ENCODE data around the gene SFMBT2. TPM values are rescaled to one million over a fixed set of nuclear protein-coding genes. Genes with fewer than 3 reads are reported as not detected.

SFMBT2 gene
- total RNA-seq, 1 donor from 2014 or later = 17.8 TPM

DNA sequence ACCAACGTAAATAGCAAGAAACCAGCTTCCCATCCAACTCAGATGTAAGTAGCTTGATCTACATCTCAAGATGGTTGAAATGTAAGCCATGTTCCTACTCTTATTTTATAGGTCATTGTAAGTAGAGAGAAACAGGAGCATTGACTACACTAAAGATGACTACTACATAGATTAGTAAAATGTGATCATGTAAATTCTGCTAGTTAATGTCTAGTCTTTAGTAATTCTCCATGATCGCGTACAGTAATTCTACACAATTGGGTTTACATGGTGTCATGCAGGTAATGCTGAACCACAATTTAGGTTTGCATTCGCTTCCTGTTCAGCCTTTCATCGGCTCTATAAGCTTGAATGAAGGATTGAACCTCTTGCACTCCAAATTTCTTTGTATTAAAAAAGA lies 14.9 kb upstream of the SFMBT2 start:
- DNase-seq = no peak

DNA sequence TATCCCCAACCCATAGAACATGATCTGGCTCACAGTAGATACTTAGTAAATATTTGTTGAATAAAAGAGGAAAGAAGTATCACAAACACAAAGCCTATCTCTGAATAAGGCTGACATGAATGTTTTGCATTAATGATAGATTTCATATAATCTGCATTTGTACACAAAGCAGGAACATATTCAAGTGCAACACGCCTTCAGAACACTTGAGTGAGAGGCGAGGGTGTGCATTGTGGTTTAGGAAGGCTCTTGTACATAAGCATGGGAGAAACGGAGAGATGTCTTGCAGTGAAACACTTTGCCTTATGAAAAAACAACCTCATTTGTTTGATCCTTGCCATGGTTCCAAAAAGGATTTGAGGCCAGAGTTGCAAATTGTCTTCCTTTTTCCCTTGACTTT lies 14.1 kb upstream of the SFMBT2 start:
- DNase-seq = no peak

DNA sequence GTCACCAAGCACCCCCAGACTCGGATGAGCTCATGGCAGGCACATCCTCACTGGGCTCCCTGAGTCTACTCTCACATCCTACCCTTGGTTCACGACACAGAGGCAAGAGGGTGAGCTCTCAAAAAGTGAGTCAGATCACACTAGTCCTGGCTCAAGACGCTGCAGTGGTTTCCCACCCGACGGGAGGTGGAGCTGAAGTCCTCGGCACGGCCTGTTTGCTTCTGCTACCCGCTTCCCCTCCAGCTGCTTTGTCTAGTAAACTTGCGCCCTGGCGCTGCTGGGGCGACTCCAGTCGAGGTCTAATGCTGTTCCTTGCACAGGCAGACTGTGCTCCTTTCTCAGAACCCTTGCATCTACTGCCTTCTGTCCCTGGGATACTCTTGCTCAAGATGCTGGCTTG lies 13.5 kb upstream of the SFMBT2 start:
- no peak for DNase-seq

DNA sequence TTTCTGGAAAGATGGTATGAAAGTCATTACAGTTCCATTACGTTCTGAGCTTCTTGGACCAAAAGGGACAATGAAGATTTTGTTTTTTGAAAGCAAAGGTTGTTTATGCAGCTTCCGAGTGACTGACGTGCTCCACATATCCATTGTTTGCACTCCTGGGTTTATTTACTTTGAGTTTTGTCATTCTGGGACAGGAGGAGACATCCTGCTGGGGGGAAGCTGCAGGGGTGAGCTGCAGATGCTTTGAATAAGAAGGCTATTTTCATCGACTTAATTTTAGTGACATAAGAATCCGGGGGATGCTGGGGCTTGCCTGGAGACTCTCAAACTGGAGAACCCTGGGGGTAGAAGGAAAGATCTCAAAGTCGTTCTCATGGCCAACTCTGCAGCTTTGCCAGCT lies 12.7 kb upstream of the SFMBT2 start:
- no peak for DNase-seq

DNA sequence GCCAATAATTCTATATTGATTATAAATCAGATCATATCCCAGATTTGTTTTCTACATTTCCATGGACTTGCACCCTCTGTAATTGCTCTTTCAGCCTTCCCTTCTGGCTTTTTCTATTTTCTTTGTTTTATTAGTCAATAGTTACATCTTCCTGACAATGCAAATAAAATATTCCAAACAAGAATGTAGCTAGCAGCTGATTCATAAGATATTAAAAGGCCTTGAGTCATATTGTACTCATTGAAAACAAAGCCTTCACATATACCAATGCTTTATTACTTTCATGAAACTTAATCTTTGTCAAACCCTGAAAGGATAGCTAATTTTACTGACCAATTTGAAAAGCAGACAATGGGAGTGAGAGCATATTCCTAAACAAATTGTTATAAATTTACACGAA lies 10.7 kb upstream of the SFMBT2 start:
- no peak for DNase-seq

DNA sequence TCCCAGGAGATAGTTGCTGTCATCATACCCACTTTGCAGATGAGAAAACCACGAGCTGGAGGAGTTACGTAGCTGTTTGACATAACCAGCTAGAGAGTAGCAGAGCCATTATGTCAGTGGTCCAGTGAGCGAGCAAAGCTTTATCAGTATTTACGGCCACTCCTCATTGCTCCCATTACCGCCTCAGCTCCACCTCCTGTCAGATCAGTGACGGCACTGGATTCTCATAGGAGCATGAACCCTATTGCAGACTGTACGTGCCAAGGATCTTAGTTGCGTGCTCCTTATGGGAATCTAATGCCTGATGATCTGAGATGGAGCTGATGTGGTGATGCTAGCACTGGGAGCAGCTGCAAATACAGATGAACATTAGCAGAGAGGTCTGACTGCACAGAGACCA lies 9.2 kb upstream of the SFMBT2 start:
- no peak for DNase-seq

DNA sequence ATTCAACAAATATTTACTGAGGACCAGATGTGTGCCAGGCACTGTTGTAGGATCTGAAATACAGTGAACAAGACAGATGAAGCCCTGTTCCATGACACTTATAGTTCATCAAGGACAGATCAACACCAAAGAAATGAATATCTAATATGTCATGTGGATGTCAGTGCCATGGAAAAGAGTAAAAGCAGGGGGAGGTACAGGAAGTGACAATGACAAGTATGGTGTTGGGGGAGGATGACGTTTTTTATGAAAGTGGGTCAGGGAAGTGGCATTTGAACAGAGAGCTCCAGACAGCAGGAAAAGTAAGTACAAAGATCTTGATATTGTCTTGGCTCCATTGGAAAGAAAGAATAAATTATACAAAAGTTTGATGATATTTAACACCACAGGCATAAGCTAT lies 7.0 kb upstream of the SFMBT2 start:
- DNase-seq = no peak

DNA sequence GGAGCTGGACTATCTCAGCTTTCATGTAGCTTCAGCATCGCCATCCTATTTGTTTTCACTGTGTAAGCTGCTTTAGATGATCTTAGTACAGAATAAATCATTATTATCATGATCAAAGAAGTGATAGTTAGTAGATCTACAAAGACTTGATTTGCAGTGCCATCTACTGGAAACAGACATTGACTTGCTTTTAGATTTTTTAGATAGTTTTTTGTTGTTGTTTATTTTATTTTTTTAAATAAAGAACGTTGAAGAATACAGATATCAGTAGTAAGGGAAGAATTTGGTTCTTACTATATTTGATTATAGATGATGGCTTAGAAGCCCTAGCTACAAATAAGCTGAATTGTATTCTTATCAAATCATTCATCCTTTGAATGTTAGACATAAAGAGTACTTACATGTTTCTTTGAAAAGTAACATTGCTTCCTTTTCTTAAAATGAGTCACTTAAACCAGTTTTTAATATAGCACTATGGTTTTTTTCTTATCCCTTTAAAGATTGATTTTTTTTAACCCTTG lies 6.3 kb upstream of the SFMBT2 start:
- no peak for DNase-seq

DNA sequence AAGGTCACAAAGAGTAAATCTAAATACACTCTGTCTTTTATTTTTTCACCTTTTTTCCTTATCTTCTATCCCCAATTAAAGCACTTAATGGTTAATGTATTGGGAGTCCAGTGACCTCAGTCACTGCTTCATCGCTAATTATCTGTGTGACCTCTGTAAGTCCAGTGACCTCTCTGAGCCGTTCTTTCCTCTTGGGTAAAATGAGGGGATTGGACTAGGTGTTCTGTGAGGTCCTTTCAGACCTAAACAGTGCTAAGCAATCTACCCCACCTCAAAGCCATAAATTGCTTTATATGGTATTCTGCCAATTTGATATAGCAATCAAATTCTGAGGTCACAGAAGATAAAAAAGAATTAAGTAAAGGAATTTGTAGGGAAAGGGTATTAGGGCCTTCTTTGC lies 3.9 kb upstream of the SFMBT2 start:
- no peak for DNase-seq

DNA sequence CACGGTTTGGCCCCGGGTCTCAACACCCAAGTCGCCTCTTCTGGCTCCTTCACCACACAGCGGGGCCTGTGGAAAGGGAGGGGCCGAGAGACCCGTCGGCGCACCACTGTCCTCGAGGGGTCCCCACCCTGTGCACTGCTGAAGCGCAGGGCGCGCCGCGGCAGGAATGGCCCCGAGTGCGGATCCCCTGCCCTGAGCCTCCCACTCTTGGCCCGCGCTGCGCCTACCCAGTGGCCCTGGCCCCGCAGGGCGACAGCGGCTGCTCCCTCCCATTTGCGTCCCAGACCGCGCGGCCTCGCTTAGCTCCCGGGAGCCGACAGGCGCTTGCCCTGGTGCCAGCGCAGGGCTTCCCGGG lies 2.1 kb upstream of the SFMBT2 start:
- DNase-seq = no peak

DNA sequence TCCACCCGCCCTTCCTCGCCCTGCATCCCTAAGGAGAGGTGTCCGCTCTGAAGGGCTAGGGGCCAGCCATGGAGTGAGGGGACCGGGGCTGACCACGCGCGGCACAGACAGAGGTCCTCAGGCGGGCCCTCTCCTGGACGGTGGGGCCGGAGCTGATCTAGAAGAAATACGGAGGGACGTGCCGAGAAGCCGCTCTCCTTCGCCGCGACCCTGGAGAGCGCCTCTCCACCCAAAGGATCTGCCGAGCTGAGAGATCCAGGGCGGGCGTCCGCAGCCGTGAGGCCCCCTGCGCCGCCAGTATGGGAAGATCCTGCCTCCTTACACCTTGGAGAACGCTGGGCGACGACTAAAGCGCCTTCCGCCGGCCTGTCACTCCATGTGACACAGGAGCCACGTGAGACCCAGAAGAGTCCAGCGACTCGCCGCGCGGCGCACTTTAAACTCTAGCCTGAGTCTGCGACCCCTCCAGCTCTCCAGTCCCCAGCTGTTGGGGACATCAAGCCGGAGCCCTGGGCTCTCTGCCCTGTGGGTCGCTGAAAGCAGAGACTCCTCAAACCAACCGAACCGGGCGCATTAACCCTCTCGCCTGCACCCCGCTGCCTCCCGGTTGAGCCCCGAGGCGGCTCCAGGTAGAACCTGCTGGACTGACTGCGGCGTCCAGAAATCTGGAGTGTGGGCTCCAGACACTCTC lies 1.5 kb upstream of the SFMBT2 start:
- no peak for DNase-seq

DNA sequence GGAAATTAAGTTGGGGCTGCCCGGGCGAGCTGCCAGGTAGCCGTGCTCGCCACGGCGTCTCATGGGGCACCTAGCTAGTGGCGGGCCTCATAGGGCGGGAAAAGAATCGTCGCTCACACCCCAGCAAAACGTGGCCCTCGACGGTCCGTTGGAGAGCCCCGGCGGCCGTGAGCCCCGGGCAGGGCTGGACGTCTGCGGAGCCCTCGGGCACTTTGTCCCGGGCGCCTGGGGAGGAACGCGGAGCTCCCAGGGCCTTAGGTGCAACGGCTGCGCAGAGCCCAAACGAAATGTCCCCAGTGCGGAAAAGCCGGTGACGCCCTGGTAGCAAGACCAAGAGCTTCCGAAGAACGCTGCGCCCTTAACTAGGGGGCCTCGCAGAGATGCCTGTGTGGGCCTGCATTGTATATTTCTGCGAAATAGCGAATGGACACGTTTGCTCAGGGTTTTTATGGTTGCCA lies 866 bp upstream of the SFMBT2 start:
- no peak for DNase-seq

DNA sequence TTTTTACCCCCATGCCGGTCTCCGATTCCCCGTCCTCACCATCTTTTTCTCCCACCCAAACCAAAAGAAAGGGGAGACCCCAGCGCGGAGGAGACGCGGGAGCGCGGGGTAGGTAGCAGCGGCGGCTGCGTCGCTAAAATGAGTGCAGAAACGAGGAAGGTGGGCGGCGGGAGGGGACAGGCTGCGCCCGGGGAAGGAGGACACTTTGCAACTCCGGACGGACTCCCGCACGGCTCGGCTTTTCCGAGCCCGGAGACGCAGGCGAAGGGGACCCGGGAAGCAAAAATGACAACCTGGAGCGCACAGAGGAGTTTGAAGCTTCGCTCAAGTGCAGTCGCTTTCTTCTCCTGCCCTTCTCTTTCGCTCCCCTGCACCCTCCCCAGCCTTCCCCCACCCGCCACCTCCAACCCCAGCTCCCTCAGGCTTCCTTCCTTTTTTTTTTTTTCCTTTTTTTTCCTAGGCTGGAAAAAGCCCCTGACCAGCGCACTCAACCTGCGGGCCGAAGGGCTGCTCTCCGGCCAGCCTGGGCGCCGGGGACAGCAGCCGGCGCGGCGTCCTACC lies 453 bp downstream of the SFMBT2 start:
- DNase-seq = no peak

DNA sequence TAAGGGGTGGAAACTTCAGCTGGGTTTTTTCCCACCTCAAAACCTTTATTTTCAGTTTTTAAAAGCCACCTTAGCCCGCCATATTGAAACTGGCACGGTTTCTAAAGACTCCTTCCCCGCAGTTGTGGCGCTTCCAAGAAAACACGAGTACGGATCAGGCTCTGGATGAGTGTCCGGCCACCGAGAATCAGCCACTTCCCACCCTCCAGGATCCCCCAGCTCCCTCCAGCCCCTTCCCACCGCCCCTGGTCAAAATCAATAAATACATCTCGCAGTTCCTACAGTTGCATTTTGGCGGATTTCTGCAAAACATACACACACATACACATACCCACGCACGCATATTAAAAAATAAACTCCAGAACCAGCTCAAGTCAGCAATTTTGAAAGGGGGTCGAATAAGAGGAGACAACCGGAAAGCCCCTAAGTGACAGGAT lies 1.1 kb downstream of the SFMBT2 start:
- DNase-seq = no peak

DNA sequence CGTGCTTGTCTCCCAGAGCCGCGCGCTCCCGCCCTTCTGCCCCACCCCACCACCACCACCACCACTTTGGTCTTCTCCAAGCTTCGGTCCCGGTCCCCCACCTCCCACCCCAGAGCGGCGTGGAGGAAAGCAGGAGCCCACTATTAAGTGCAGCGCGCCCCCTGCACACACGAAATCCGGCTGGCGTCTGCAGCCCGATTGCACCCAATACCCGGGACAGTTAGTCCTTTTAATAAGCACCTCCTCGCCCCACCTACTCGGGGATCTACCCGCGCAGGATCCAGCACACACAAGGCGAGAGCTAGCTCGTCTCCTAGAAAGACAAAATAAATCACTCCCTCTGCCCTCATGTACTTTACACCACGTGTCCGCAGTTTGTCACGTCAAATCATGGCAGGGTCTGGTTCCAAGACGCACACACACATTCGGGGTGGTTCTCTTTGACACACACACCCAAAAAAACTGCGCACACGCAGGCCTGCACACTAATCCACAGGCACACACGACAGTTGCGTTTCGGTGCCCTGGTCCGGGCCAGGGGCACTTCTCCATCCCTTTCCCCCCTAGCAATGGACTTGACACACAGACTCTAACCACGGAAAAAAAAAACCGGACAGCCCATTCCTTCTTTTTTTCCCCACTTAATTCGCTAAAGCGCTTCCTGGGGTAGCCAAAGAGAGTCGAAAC lies 1.6 kb downstream of the SFMBT2 start:
- DNase-seq = peak; percentile 47

DNA sequence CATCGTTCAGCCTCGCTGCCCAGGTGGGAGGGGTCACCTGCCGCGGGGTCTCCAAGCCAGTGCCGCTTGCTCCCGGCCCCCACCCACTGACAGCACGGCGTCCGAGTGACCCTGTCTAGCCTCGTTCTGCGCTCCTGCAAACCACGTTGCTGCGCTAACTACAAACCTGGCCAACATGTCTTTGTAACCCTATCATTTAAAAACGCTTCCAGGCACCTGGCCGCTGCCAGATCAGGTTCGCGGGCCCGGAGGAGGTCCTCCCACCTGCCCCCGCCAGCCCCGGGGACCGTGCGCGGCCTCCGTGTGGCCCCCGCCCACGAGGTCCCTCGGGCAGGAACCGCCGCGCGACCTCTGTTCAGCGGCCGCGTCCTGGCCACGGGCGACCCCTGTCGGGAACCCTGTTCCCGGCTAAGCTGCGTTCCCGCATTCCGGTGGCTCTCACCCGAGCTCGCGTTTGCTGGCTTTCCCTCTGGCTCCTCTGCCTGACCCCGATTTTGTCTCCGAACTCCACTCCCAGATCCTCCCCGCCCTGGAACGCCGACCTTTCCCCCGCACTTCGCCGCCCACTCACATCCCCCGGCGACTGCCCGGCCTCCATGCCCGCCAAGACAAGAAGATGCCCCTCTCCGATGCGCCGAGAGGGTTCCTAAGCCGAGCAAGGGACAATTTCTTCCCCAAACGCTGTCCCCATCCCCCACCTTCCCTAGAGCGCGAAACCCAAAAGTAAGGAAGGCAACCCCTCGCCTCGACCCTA lies 2.4 kb downstream of the SFMBT2 start:
- peak; percentile 28 for DNase-seq

DNA sequence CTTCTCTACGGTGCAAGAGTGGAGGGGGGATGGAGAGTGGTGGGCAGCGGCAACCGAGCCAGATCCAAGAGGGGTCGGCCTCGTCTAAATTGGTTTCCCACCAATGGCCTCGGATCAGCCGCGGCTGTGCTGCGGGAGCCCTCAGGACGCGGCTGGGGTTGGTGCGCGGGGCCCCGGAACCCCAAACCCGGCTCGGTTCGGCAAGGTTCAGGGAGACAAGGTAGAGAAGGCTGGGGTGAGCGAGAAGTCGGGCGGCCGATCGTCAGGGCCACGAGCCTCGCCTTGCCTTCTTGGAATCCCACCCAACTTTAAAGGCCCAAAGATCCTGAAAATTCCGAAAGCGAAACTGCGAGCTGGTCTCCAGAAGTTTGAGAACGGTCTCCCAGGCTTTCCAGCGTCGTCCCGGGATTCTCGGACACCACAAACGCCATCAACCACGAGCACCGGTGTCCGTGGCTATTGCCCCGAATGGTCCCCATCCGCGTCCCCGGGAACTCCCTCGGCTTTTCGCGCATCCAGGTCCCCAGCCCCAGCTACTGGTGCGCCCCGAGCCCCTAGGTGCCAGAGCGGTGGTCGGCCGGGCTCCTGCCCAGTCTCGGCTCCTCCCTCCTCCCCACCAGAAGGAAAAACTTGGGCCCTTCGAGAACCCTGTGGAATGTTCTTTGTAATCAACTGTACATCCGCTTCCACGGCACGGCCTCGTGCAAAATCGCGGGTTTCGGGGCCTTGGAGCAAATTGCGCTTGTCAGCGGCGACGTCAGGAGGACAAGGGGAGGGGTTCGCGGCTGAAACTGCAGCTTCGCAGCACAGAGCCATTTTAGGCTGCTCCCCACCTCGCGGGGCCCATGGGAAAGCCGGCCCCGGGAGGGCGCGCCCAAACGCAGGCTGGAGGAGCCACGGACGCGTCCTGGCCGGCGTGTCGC lies 3.2 kb downstream of the SFMBT2 start:
- peak; percentile 13 for DNase-seq

DNA sequence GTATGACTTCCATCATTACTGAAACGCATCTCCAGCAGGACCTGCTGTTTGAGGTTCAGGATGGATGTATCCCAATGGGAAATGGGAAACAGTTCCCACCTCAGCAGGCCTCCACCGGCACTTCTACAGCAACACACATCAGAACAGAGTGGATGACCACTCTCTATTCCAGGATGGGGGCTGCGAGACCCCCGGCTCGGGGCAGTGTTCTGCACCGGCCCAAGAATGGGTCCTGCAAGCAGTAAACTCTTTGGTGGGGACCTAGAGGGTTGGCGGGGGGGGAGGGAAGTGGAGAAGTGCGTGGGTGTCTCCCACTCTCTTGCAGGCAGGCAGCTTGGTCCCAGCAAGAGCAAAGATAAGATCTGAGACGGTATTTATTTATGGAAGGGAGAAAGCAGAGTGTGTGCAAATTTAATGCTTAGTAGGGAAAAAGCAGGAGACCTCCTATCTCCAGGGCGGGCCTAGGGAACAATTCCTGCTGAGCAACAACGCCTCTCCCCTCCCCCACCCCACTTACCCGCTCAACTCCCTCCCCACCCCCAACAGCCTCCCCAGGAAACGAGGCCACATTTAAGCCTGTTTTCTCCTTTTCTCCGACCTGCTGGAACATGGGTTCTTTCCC lies 4.0 kb downstream of the SFMBT2 start:
- no peak for DNase-seq

DNA sequence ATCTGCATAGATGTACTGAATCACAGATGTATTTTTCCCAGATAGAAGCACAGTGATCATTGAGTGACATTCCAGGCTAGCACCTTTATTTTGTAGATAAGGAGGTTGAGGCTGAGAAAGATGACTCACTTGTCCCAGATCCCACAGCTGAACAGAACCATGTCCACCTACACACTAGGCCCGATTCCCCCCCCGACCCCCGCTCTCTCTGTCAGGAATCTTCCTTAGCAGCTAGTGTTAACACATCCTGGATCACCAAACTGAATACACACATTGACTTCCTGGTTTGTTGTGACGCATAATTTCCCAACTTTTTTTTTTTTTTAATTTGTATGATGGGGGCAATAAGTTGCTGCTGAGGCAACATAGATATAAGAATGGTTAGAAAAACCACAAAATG lies 5.2 kb downstream of the SFMBT2 start:
- no peak for DNase-seq

DNA sequence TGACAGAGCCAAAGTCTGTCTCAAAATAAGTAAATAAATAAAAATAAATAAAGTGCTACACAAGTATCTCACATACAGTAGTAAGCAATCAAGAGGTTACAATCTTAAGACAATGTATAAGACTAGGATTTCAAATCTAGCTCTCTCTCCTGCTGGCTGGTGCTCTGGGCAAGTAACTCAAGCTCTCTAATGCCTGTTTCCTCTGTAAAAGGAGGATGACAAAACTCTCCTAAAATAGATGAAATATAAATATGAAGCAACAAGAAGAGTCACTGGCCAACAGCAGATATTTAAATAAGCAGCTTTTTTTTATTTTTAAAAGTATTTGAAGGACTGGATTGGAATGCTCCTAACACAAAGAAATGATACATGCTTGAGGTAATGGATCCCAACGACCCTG lies 7.2 kb downstream of the SFMBT2 start:
- no peak for DNase-seq

DNA sequence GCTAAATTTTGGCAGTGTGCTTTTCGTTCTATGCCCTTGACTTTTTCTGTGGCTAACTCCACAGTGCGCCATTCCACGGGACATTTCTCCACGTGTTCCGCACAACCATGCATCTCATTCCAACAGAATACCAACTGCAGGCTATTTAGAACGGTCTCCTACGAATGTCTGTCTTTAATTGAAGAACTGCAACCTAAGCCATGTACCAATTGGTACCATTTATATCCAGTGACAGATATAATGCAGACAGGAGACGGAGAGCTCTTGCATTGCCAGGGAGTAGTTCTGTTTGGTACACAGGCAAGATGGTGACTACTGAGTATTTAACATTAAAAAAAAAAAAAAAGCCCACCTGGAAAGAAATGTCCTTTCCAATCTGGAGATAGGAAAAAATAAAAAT lies 9.1 kb downstream of the SFMBT2 start:
- DNase-seq = no peak

All from occipital lobe (tissue), 2 donors.